Cerebellar cortex (tissue), 1 donor: Measurements from ENCODE around the gene STKLD1.
A peak's percentile ranks its signal among the peaks of the same experiment; 100 is the strongest.

ENCODE experiments used
- DNase-seq: peaks from one replicate; pipeline ENCODE4 v3.0.0-alpha.2; 2015; ENCODE audit warnings: low spot score

The STKLD1 gene

GRCh38 chr9:133417541-133418461, 41.6 kb downstream of the STKLD1 start, which contains the start of gene REXO4:
Gene REXO4 (minus strand): TSS chr9:133418010. CDS start chr9:133417844, 166 bp downstream.
- DNase-seq: peak; percentile 89

GRCh38 chr9:133419005-133419404, 42.8 kb downstream of the STKLD1 start:
- no peak for DNase-seq

GRCh38 chr9:133420392-133420827, 44.2 kb downstream of the STKLD1 start:
- no peak for DNase-seq

- DNase-seq: peak; percentile 63
Measured at GRCh38 chr9:133421615-133422542, 45.7 kb downstream of the STKLD1 start, which contains the start of gene ADAMTS13. Gene ADAMTS13 (plus strand): TSS chr9:133422367. CDS start chr9:133422444, 77 bp downstream.

GRCh38 chr9:133423216-133423615, 47.0 kb downstream of the STKLD1 start:
- DNase-seq: no peak

GRCh38 chr9:133424187-133424586, 48.0 kb downstream of the STKLD1 start:
- DNase-seq: no peak

- no peak for DNase-seq
Measured at GRCh38 chr9:133425049-133425632, 49.0 kb downstream of the STKLD1 start.

GRCh38 chr9:133426011-133426410, 49.8 kb downstream of the STKLD1 start:
- no peak for DNase-seq

GRCh38 chr9:133427658-133428348, 51.6 kb downstream of the STKLD1 start:
- DNase-seq: no peak

GRCh38 chr9:133428617-133429101, 52.5 kb downstream of the STKLD1 start:
- no peak for DNase-seq

- DNase-seq: no peak
Measured at GRCh38 chr9:133429214-133429613, 53.0 kb downstream of the STKLD1 start.

GRCh38 chr9:133429641-133430161, 53.5 kb downstream of the STKLD1 start:
- DNase-seq: no peak

GRCh38 chr9:133430244-133430643, 54.1 kb downstream of the STKLD1 start:
- no peak for DNase-seq

- no peak for DNase-seq
Measured at GRCh38 chr9:133433351-133433843, 57.2 kb downstream of the STKLD1 start.

- DNase-seq: no peak
Measured at GRCh38 chr9:133436681-133437080, 60.5 kb downstream of the STKLD1 start.

GRCh38 chr9:133437753-133438531, 61.8 kb downstream of the STKLD1 start:
- DNase-seq: no peak

GRCh38 chr9:133439337-133439736, 63.2 kb downstream of the STKLD1 start:
- DNase-seq: no peak

GRCh38 chr9:133440874-133441273, 64.7 kb downstream of the STKLD1 start:
- no peak for DNase-seq

- DNase-seq: no peak
Measured at GRCh38 chr9:133441571-133441970, 65.4 kb downstream of the STKLD1 start.

- no peak for DNase-seq
Measured at GRCh38 chr9:133443248-133443647, 67.1 kb downstream of the STKLD1 start.
